HepG2 (cell line): ENCODE measurements around the gene GBP2. TPM values are rescaled to one million over a fixed set of nuclear protein-coding genes. Genes with fewer than 3 reads are reported as not detected.
A peak's percentile ranks its signal among the peaks of the same experiment; 100 is the strongest.
"Not testable (repeated sequence)": the region's sequence is repeated elsewhere in the genome, so short reads cannot be mapped to it uniquely, and the experiment has no call there.

Source experiments
- ATAC-seq: fragments of 200-7000 bp; cut with Tn5 transposase; 3 replicates; pipeline ENCODE4 v1.9.1; 2020; ENCODE audit warnings: mild to moderate bottlenecking, moderate library complexity
- BruUV-seq: library from RNA; stranded (reverse); fragments of 400-500 nt; replicated peaks from 2 replicates; lab custom pipeline; 2021; lab: Mats Ljungman, UMichigan
- CTCF ChIA-PET: fragments of 300-600 bp; formaldehyde crosslinking; extraction: SDS; loops from one replicate; lab custom pipeline; 2021; ENCODE audit warnings: low total read pairs, inconsistent platforms, low intra/inter-chr PET ratio; lab: Yijun Ruan, JAX
- POLR2A ChIA-PET: fragments of 350-600 bp; sonication (Branson Sonifier 250); formaldehyde crosslinking; loops from one replicate; lab custom pipeline; 2020; ENCODE audit warnings: antibody characterized with exemption, inconsistent platforms; lab: Yijun Ruan, JAX
- DNase-seq: peaks from one replicate; pipeline ENCODE4 v3.0.0-alpha.2; 2015; ENCODE audit warnings: low spot score
- FAIRE-seq: peaks from 3 replicates; lab custom pipeline; 2011; peaks lifted over from hg19 to GRCh38; lab: Jason Lieb, UNC
- H2AFZ ChIP-seq: one replicate; pipeline ENCODE4 v1.6.1; 2011; ENCODE audit warnings: low read length, inconsistent platforms
- H3K27ac ChIP-seq: fragments of 300-600 bp; 3 replicates; pipeline ENCODE4 v1.8.0; 2011; ENCODE audit warnings: mixed run types, mild to moderate bottlenecking, mixed read lengths, low read length, inconsistent platforms; ENCODE audit not compliant: insufficient read depth; ENCODE audit errors: extremely low read length
- H3K27me3 ChIP-seq, 2 experiments: fragments of 200-600 bp in 1 of 2; 2 replicates in 1 of 2; 3 replicates in 1 of 2; pipeline versions ENCODE4 v1.6.0 to v1.8.0; 2011; ENCODE audit warnings: low read length in 2 of 2, mild to moderate bottlenecking in 2 of 2, moderate library complexity in 2 of 2, inconsistent platforms in 1 of 2; ENCODE audit not compliant: insufficient read depth in 2 of 2, control insufficient read depth in 1 of 2
- H3K36me3 ChIP-seq, 2 experiments: fragments of 200-600 bp in 1 of 2; replicated peaks in 1 of 2; 2 replicates in 1 of 2; 3 replicates in 1 of 2; pipeline versions ENCODE4 v1.5.1 to v1.8.0; 2011; ENCODE audit warnings: low read length in 2 of 2, inconsistent platforms in 1 of 2; ENCODE audit not compliant: insufficient read depth in 2 of 2, control insufficient read depth in 1 of 2
- H3K4me1 ChIP-seq: 2 replicates; pipeline ENCODE4 v1.5.1; 2012; ENCODE audit warnings: low read length, inconsistent platforms; ENCODE audit not compliant: insufficient read depth
- H3K4me2 ChIP-seq: 2 replicates; pipeline ENCODE4 v1.6.0; 2011; ENCODE audit warnings: low read depth, low read length, inconsistent platforms
- H3K4me3 ChIP-seq, 3 experiments: fragments of 200-600 bp in 1 of 3; sonication (generic), shearing (Covaris generic) in 1 of 3; replicated peaks in 1 of 3; 2 replicates each; pipeline ENCODE4 v1.5.1; 2011 to 2016; ENCODE audit warnings: low read length in 3 of 3, inconsistent platforms in 2 of 3, low read depth in 2 of 3, mild to moderate bottlenecking in 2 of 3, control low read depth in 1 of 3, mixed read lengths in 1 of 3; ENCODE audit not compliant: insufficient read depth in 1 of 3
- H3K79me2 ChIP-seq: one replicate; pipeline ENCODE4 v1.6.1; 2011; ENCODE audit warnings: low read length, inconsistent platforms; ENCODE audit not compliant: insufficient read depth
- H3K9ac ChIP-seq: 2 replicates; pipeline ENCODE4 v1.6.0; 2011; ENCODE audit warnings: mild to moderate bottlenecking, low read depth, low read length, inconsistent platforms; ENCODE audit not compliant: insufficient read depth
- H3K9me3 ChIP-seq: 2 replicates; pipeline ENCODE4 v1.5.1; 2012; ENCODE audit warnings: mild to moderate bottlenecking, low read length
- H4K20me1 ChIP-seq: 2 replicates; pipeline ENCODE4 v1.6.0; 2011; ENCODE audit warnings: inconsistent platforms, mild to moderate bottlenecking, low read length, moderate library complexity; ENCODE audit not compliant: insufficient read depth
- NFYB ChIP-seq: sonication (generic); formaldehyde crosslinking; IDR thresholded peaks from 2 replicates; pipeline ENCODE4 v1.4.0; 2020; ENCODE audit warnings: missing genetic modification reagents
- ZBTB33 ChIP-seq: sonication (generic); formaldehyde crosslinking; IDR thresholded peaks from 2 replicates; pipeline ENCODE4 v1.4.0; 2020; ENCODE audit warnings: missing genetic modification reagents
- WGBS: methylation state at CpG from one replicate; pipeline ENCODE4 v1.1.6; 2017; ENCODE audit warnings: low lambda C conversion rate; 5-methylcytosine and 5-hydroxymethylcytosine counted together
- in situ Hi-C: cut with HindIII; loops from 2 replicates; pipeline ENCODE4 v1.10.0; 2017; ENCODE audit warnings: low pct_unique_long_range_greater_than_20kb; ENCODE audit not compliant: extremely low pct_ligation_motif_present
- intact Hi-C: fragments of 100-400 bp; cut with micrococcal nuclease; formaldehyde crosslinking; loops from one replicate; pipeline ENCODE4 v1.10.0; 2022; ENCODE audit not compliant: unreplicated experiment
- polyA plus RNA-seq, 8 experiments: library from polyadenylated mRNA; depleted of rRNA in 3 of 8; stranded (reverse) in 7 of 8; unstranded in 1 of 8; fragments of >200 nt; fragmentation: Illumina TruSeq in 4 of 8; extraction: Trizol in 4 of 8; gene quantifications; 2 replicates each; pipeline versions ENCODE4 v1.2.1 to v1.2.3, GENCODE V29; 2011 to 2016; ENCODE audit warnings: low read depth in 4 of 8, missing spikeins in 1 of 8, mixed read lengths in 1 of 8; ENCODE audit not compliant: insufficient read depth in 1 of 8
- total RNA-seq, 5 experiments: library from RNA; depleted of rRNA; stranded (reverse); fragments of >200 nt; fragmentation: Illumina TruSeq; extraction: Trizol; gene quantifications; 2 replicates each; pipeline ENCODE4 v1.2.3, GENCODE V29; 2016; ENCODE audit warnings: low read depth in 1 of 5

The GBP2 gene
- total and polyA plus RNA-seq, 2 of the 13 experiments (the other 11 are each of a cell fraction or from before 2014, with no cell fraction given) = 5.1 to 6.2 TPM

DNA sequence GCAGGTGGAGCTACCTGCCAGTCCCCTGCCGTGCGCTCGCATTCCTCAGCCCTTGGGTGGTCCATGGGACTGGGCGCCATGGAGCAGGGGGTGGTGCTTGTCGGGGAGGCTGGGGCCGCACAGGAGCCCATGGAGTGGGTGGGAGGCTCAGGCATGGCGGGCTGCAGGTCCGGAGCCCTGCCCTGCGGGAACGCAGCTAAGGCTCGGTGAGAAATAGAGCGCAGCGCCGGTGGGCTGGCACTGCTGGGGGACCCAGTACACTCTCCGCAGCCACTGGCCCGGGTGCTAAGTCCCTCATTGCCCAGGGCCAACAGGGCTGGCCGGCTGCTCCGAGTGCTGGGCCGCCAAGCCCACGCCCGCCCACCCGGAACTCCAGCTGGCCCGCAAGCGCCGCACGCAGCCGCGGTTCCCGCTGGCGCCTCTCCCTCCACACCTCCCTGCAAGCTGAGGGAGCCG lies 2.1 kb upstream of the GBP2 start:
- H3K36me3 ChIP-seq, BruUV-seq, in situ Hi-C loops, H3K79me2 ChIP-seq, intact Hi-C loops, H3K9ac ChIP-seq, H2AFZ ChIP-seq, H4K20me1 ChIP-seq, CTCF ChIA-PET, DNase-seq, H3K27me3 ChIP-seq, H3K27ac ChIP-seq, FAIRE-seq, POLR2A ChIA-PET, ATAC-seq, H3K4me3 ChIP-seq, H3K9me3 ChIP-seq: not testable (repeated sequence)
- H3K4me1 ChIP-seq = peaks cover 27% of the 10 kb centered on the region
- H3K4me2 ChIP-seq = 0 out of 2 replicates have a peak overlapping the region, but pooled peaks have one; percentile 63
- TF ChIP-seq ZBTB33 = peak; percentile 68; the same call in 1 of the 2 replicates
- no CpG with 5 or more reads among the region's 31 CpGs for WGBS

- H3K4me1 ChIP-seq = peaks cover 27% of the 10 kb centered on the region
- H4K20me1 ChIP-seq, H3K27ac ChIP-seq, H2AFZ ChIP-seq, H3K4me2 ChIP-seq, CTCF ChIA-PET, BruUV-seq, H3K9ac ChIP-seq, FAIRE-seq, H3K9me3 ChIP-seq, POLR2A ChIA-PET, H3K79me2 ChIP-seq, H3K27me3 ChIP-seq, DNase-seq, in situ Hi-C loops, ATAC-seq, H3K4me3 ChIP-seq, H3K36me3 ChIP-seq: not testable (repeated sequence)
- intact Hi-C loops = loop anchor here (1.0 kb wide), 1 partner anchor 129 kb away; no protein-coding TSS in a partner anchor
- WGBS = 88% methylated on average over 22 of the region's 23 CpGs
- TF ChIP-seq NFYB = peak; percentile 52; the same call in 1 of the 2 replicates
Observed at GRCh38 chr1:89126602-89127565, 970 bp upstream of the GBP2 start.
